HFFc6 (cell line): ENCODE data around the gene RASAL2. TPM values are rescaled to one million over a fixed set of nuclear protein-coding genes. Genes with fewer than 3 reads are reported as not detected.

Experiments used
- DNase-seq: peaks from one replicate; pipeline ENCODE4 v3.0.0-alpha.2; 2018
- H3K27ac Mint-ChIP-seq: 2 replicates; pipeline ENCODE4 v1.8.0; 2020; ENCODE audit warnings: mild to moderate bottlenecking, mixed read lengths
- H3K27me3 Mint-ChIP-seq: 2 replicates; pipeline ENCODE4 v1.8.0; 2021; ENCODE audit warnings: mild to moderate bottlenecking, moderate library complexity, mixed read lengths; ENCODE audit not compliant: insufficient read depth
- H3K36me3 Mint-ChIP-seq: 2 replicates; pipeline ENCODE4 v1.8.0; 2021; ENCODE audit warnings: low read depth, mixed read lengths
- H3K4me1 Mint-ChIP-seq: 2 replicates; pipeline ENCODE4 v1.8.0; 2020; ENCODE audit warnings: low read depth, mixed read lengths
- H3K4me3 Mint-ChIP-seq: 2 replicates; pipeline ENCODE4 v1.8.0; 2020; ENCODE audit warnings: mild to moderate bottlenecking, moderate library complexity, mixed read lengths
- H3K9me3 Mint-ChIP-seq: 2 replicates; pipeline ENCODE4 v1.8.0; 2020; ENCODE audit warnings: mild to moderate bottlenecking, mixed read lengths
- total RNA-seq, 6 experiments: library from RNA; stranded (reverse); fragmentation: NEBNext Ultra II Directional; extraction: Animal tissue kit (Norgen Biotek cat#: 25700); gene quantifications; 2 replicates in 1 of 6; 3 replicates in 5 of 6; pipeline ENCODE4 v1.2.3, GENCODE V29; 2021
- TF ChIP-seq, protein P1 (sequence below): fragments of 200-600 bp; sonication (generic); IDR thresholded peaks from 2 replicates; pipeline ENCODE4 v1.5.0; 2021; ENCODE audit warnings: antibody characterized with exemption, mild to moderate bottlenecking

RASAL2 gene
- total RNA-seq, 6 experiments from 2014 or later = 21.2 to 30.7 (median 24.4) TPM

DNA sequence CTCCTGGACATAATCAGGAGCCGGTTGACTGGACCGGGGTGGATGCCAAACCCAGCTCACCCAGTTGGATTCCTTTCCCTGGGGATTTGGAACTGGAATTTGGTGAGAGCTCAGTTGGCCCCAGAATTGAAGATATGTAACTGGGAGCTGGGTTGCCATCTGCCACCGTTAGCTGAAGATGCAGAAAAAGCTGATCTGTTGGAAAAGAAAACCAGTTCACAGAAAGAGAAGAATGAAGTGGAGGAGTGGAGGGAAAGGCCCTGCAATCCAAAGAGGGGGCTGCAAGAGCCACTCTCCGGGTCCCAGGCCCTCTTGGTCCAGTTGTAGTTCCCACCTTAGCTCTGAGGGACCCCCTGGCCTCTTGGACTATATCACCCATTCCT, 435.0 kb downstream of the RASAL2 start:
- Mint-ChIP-seq H3K27me3 (peaks cover 2% of the 10 kb centered on the region), H3K4me3 (no peak overlapping the region), H3K36me3 (no peaks in the 10 kb centered on the region), H3K9me3 (no peaks in the 10 kb centered on the region), H3K4me1 (peaks cover 28% of the 10 kb centered on the region), H3K27ac (no peak overlapping the region)
- DNase-seq = no peak
- TF ChIP-seq, protein P1, sequence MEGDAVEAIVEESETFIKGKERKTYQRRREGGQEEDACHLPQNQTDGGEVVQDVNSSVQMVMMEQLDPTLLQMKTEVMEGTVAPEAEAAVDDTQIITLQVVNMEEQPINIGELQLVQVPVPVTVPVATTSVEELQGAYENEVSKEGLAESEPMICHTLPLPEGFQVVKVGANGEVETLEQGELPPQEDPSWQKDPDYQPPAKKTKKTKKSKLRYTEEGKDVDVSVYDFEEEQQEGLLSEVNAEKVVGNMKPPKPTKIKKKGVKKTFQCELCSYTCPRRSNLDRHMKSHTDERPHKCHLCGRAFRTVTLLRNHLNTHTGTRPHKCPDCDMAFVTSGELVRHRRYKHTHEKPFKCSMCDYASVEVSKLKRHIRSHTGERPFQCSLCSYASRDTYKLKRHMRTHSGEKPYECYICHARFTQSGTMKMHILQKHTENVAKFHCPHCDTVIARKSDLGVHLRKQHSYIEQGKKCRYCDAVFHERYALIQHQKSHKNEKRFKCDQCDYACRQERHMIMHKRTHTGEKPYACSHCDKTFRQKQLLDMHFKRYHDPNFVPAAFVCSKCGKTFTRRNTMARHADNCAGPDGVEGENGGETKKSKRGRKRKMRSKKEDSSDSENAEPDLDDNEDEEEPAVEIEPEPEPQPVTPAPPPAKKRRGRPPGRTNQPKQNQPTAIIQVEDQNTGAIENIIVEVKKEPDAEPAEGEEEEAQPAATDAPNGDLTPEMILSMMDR = no peak

DNA sequence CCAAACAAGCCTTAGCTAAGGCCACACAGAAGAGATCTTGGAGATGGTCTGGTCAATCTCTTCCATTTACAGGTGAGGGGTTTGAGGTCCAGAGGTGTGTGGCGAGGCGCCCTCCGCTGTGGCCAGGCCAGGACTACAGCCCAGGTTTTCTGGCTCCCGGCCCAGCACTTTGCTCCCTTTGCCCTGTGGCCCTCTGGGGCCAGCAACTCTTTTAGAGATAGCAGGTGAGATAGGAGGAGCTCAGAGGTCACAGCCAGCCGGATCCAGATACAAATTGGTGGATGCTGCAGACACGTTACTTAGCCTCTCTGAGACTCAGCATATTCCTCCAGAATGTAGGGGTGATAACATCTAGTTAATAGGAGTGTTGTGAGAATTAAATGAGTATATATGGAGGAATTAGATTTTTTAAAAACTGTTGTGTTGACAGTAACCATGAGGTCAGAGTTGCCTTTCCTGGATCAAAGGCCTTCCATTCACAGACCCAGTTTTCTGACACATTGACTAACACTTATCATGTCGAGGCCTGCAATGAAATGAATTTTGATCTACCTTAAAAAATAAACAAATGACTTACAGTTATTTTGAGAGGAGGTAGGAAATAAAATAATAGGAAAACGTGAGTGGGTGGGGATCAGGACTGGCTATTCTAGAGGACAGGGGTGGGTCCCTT, 435.6 kb downstream of the RASAL2 start:
- peaks cover 28% of the 10 kb centered on the region for H3K4me1 Mint-ChIP-seq
- TF ChIP-seq, protein P1 = no peak
- no peaks in the 10 kb centered on the region for H3K9me3 Mint-ChIP-seq
- H3K4me3 Mint-ChIP-seq = no peak overlapping the region
- DNase-seq = no peak
- peaks cover 2% of the 10 kb centered on the region for H3K27me3 Mint-ChIP-seq
- no peaks in the 10 kb centered on the region for H3K36me3 Mint-ChIP-seq
- no peak overlapping the region for H3K27ac Mint-ChIP-seq

DNA sequence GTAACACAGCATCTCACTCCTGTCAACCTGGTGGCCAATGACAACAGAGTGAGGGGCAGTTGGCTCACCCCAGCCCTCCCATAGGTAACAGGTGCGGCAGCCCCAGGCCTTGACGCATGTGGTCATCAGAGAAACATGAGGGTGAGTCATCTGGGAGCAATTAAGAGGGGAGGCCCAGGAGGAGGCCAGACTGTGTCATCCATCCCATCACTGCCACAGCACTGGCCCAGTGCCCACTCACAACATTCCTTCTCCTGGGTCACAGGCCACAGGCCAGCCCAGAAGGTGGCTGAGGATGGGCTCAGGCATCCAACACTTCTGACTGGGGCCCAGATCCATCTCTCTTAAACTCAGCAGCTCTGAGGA, 436.1 kb downstream of the RASAL2 start:
- Mint-ChIP-seq H3K4me3 (0 out of 2 replicates have a peak overlapping the region, but pooled peaks have one; percentile 17), H3K27me3 (peaks cover 2% of the 10 kb centered on the region), H3K4me1 (peaks cover 28% of the 10 kb centered on the region), H3K36me3 (no peaks in the 10 kb centered on the region), H3K9me3 (no peaks in the 10 kb centered on the region), H3K27ac (peak overlapping the region; percentile 50)
- TF ChIP-seq, protein P1 = no peak
- peak; percentile 77 for DNase-seq

DNA sequence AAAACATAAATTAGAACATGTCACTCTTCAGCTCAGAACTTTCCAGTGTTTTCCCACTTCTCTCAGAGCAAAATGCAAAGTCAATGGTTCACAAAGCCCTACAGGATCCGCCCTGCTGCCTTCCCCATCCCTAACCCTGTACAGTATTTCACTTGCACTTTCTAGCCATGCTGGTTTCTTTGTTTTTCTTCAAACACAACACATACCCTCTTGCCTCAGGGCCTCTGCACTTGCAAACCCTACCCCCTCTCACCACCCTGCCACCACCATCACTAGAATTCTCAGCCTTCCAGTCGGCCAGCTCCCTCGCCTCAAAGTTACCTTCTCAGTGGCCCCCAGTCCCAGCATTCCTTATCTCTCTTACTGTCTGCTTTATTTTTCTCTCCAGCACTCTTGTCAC, 436.6 kb downstream of the RASAL2 start:
- Mint-ChIP-seq H3K36me3 (no peaks in the 10 kb centered on the region), H3K4me1 (peaks cover 28% of the 10 kb centered on the region), H3K4me3 (peak overlapping the region; percentile 17; the same call in 1 of the 2 replicates), H3K9me3 (no peaks in the 10 kb centered on the region), H3K27me3 (peaks cover 2% of the 10 kb centered on the region), H3K27ac (peak overlapping the region; percentile 50)
- TF ChIP-seq, protein P1 = no peak
- DNase-seq = peak; percentile 21

DNA sequence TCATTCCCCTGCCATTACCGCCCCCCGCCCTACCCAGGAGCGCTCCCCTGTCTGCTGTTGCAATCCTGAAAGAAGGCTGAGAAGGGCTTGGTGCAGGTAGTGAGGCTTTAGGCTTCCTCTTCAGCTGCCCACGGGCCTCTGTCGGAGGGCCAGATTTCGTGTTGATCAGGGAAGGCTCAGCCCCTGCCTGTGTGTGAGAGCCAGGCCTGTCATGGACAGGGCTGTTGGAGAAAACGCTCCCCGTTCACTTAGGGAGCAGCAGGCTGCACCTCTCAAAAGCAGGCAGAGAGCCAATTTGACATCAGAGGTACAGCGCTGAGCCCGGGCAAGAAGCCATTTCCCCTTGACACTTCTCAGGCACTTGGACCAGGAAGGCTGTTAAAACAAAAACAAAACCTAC, 438.0 kb downstream of the RASAL2 start:
- no peaks in the 10 kb centered on the region for H3K36me3 Mint-ChIP-seq
- peaks cover 41% of the 10 kb centered on the region for H3K4me1 Mint-ChIP-seq
- H3K27ac Mint-ChIP-seq = no peak overlapping the region
- no peak for DNase-seq
- peaks cover 2% of the 10 kb centered on the region for H3K27me3 Mint-ChIP-seq
- TF ChIP-seq, protein P1 = no peak
- no peaks in the 10 kb centered on the region for H3K9me3 Mint-ChIP-seq
- no peak overlapping the region for H3K4me3 Mint-ChIP-seq
